ENCODE measurements around the gene EFL1. TPM values are rescaled to one million over a fixed set of nuclear protein-coding genes. Genes with fewer than 3 reads are reported as not detected.

EFL1 gene
- total and polyA plus RNA-seq, 2 donors (not counting 3 experiments of a cell fraction or from before 2014, with no cell fraction given) = 6.6 to 21.9 TPM

- Histone ChIP-seq H3K4me2 (ENCODE audit: insufficient read depth, low read length) (no peak overlapping the region), H3K36me3 (ENCODE audit: control insufficient read depth in 2 of 2, extremely low read depth in 1 of 2, insufficient read depth in 2 of 2, low read length in 2 of 2) (peaks cover 4 to 8% of the 10 kb centered on the region in 2 experiments), H3K4me3 (replicated peaks in 1 of 3; ENCODE audit: insufficient read depth in 1 of 3, low read depth in 1 of 3, low read length in 3 of 3) (no peak overlapping the region), H3K4me1 (ENCODE audit: control insufficient read depth, extremely low read depth, insufficient read depth, low read length) (peaks cover 14% of the 10 kb centered on the region), H3K9ac (replicated peaks; ENCODE audit: extremely low read depth, insufficient read depth, low read length) (no peak overlapping the region), H2AFZ (ENCODE audit: low read depth, low read length) (no peak overlapping the region), H3K27ac (ENCODE audit: insufficient read depth, low read depth, low read length) (no peak overlapping the region), H3K79me2 (ENCODE audit: control insufficient read depth, insufficient read depth, low read length) (no peaks in the 10 kb centered on the region), H3K27me3 (ENCODE audit: control insufficient read depth in 2 of 2, insufficient read depth in 2 of 2, low read length in 2 of 2) (no peaks in the 10 kb centered on the region), H4K20me1 (replicated peaks; ENCODE audit: control insufficient read depth, extremely low read depth, insufficient read depth, low read length) (no peaks in the 10 kb centered on the region), H3K9me1 (replicated peaks; ENCODE audit: control insufficient read depth, extremely low read depth, insufficient read depth, low read length) (no peaks in the 10 kb centered on the region), H3K9me3 (replicated peaks; ENCODE audit: control insufficient read depth, insufficient read depth, low read length) (no peaks in the 10 kb centered on the region)
- FAIRE-seq (no peak), DNase-seq (ENCODE audit: low read depth, low spot score) (no peak)
- no TSS peak for BruUV-seq (replicated peaks)
- intact Hi-C loops (cut with micrococcal nuclease) = no loop called here
- dilution Hi-C loops (cut with MboI; ENCODE audit: extremely low pct_ligation_motif_present, low sequenced_read_pairs) = no loop called here
- POLR2A ChIA-PET = no interaction called here
- CTCF ChIA-PET = interaction anchor here (1.2 to 5.2 kb wide), 2 partner anchors 9 to 29 kb away, joined by 3 to 29 read pairs; no protein-coding TSS in a partner anchor
- no peak for TF ChIP-seq GATA2 (IDR thresholded peaks at IDR 0.05; ENCODE audit: insufficient read depth, insufficient read length, low read depth, low read length)
- no peak for TF ChIP-seq MAX (IDR thresholded peaks at IDR 0.05; ENCODE audit: insufficient read depth, insufficient read length)
- TF ChIP-seq EZH2 (IDR thresholded peaks at IDR 0.05; ENCODE audit: borderline replicate concordance, low read depth, low read length, severe bottlenecking) = no peak
- no peak for TF ChIP-seq MYC (IDR thresholded peaks at IDR 0.05; ENCODE audit: low read depth, low read length)
Measured at GRCh38 chr15:82137261-82137660, 125.3 kb downstream of the EFL1 start.

- Histone ChIP-seq H4K20me1 (replicated peaks; ENCODE audit: control insufficient read depth, extremely low read depth, insufficient read depth, low read length) (no peaks in the 10 kb centered on the region), H3K27ac (ENCODE audit: insufficient read depth, low read depth, low read length) (no peak overlapping the region), H2AFZ (ENCODE audit: low read depth, low read length) (no peak overlapping the region), H3K4me1 (ENCODE audit: control insufficient read depth, extremely low read depth, insufficient read depth, low read length) (peaks cover 14% of the 10 kb centered on the region), H3K9me1 (replicated peaks; ENCODE audit: control insufficient read depth, extremely low read depth, insufficient read depth, low read length) (no peaks in the 10 kb centered on the region), H3K27me3 (ENCODE audit: control insufficient read depth in 2 of 2, insufficient read depth in 2 of 2, low read length in 2 of 2) (no peaks in the 10 kb centered on the region), H3K9ac (replicated peaks; ENCODE audit: extremely low read depth, insufficient read depth, low read length) (no peak overlapping the region), H3K4me2 (ENCODE audit: insufficient read depth, low read length) (no peak overlapping the region), H3K36me3 (ENCODE audit: control insufficient read depth in 2 of 2, extremely low read depth in 1 of 2, insufficient read depth in 2 of 2, low read length in 2 of 2) (peaks cover 4 to 8% of the 10 kb centered on the region in 2 experiments), H3K9me3 (replicated peaks; ENCODE audit: control insufficient read depth, insufficient read depth, low read length) (no peaks in the 10 kb centered on the region), H3K79me2 (ENCODE audit: control insufficient read depth, insufficient read depth, low read length) (no peaks in the 10 kb centered on the region), H3K4me3 (replicated peaks in 1 of 3; ENCODE audit: insufficient read depth in 1 of 3, low read depth in 1 of 3, low read length in 3 of 3) (no peak overlapping the region)
- TF ChIP-seq POLR2A (IDR thresholded peaks at IDR 0.05; ENCODE audit: low read depth, low read length) (no peak), JUN (IDR thresholded peaks at IDR 0.05; ENCODE audit: borderline replicate concordance, insufficient read depth, insufficient read length, low read depth) (no peak), MYC (IDR thresholded peaks at IDR 0.05; ENCODE audit: low read depth, low read length) (no peak), FOS (IDR thresholded peaks at IDR 0.05; ENCODE audit: borderline replicate concordance, insufficient read depth, low read length) (no peak), CTCF (IDR thresholded peaks at IDR 0.05; ENCODE audit: extremely low read depth in 1 of 2, insufficient read depth in 1 of 2, low read depth in 1 of 2, low read length in 2 of 2) (no peak), EZH2 (IDR thresholded peaks at IDR 0.05; ENCODE audit: borderline replicate concordance, low read depth, low read length, severe bottlenecking) (no peak), GATA2 (IDR thresholded peaks at IDR 0.05; ENCODE audit: insufficient read depth, insufficient read length, low read depth, low read length) (no peak), POLR2AphosphoS5 (IDR thresholded peaks at IDR 0.05; ENCODE audit: insufficient read depth, low read depth, low read length) (no peak), MAX (IDR thresholded peaks at IDR 0.05; ENCODE audit: insufficient read depth, insufficient read length) (no peak)
- dilution Hi-C loops (cut with MboI; ENCODE audit: extremely low pct_ligation_motif_present, low sequenced_read_pairs) (no loop called here), intact Hi-C loops (cut with micrococcal nuclease) (no loop called here)
- no peak for DNase-seq (ENCODE audit: low read depth, low spot score)
- ChIA-PET POLR2A (no interaction called here), CTCF (interaction anchor here (5.2 kb wide), 1 partner anchor 27 kb away, joined by 29 read pairs; no protein-coding TSS in a partner anchor)
- no peak for FAIRE-seq
- BruUV-seq (replicated peaks) = no TSS peak
Measured at GRCh38 chr15:82136120-82136519, 126.4 kb downstream of the EFL1 start.

Data from endothelial cell of umbilical vein (primary cell).